ENCODE results near the gene ZNRF4. TPM values are rescaled to one million over a fixed set of nuclear protein-coding genes. Genes with fewer than 3 reads are reported as not detected.

ZNRF4 gene
- total and polyA plus RNA-seq, 2 of the 8 experiments (the other 6 are each of a cell fraction or from before 2014, with no cell fraction given) = not detected

DNA sequence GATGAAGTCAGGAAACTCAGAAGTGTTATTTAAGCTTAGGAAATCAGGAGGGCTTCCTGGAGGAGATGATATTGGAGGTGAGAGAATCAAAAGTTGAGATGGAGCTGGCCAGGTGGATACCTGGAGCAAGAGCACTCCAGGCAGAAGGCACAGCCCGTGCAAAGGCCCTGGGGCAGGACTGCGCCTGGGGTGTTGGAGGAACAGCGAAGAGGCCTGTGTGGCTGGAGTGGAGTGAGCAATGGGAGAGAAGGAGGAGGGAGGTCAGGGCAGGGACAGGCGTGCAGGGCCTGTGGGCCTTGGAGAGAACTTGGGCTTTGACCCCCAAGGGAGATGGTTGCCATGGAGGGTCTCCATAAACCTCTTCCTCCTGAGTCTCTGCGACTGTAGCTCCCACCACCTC is 42.1 kb downstream of the ZNRF4 start:
- ChIA-PET POLR2A (ENCODE audit: partially characterized antibody) (no interaction called here), CTCF (ENCODE audit: partially characterized antibody) (interaction anchor here (1.0 kb wide), 1 partner anchor 34 kb away, joined by 3 read pairs; no protein-coding TSS in a partner anchor)
- H3K4ac ChIP-seq (replicated peaks; ENCODE audit: insufficient read length, low read depth, low read length) = no peak overlapping the region
- no peak overlapping the region for H4K5ac ChIP-seq (ENCODE audit: insufficient read length, low read depth, low read length)
- H2BK15ac ChIP-seq (ENCODE audit: low read length) = no peak overlapping the region
- no peak overlapping the region for H2BK5ac ChIP-seq (ENCODE audit: low read depth, low read length)
- no peak overlapping the region for H2BK12ac ChIP-seq (ENCODE audit: low read depth, low read length)
- peaks cover 29 to 64% (median 61%) of the 10 kb centered on the region in 4 experiments for H3K27me3 ChIP-seq (replicated peaks in 1 of 4; ENCODE audit: control insufficient read depth in 3 of 4, extremely low read depth in 1 of 4, insufficient read depth in 3 of 4, low read length in 3 of 4)
- no peak overlapping the region for H3K4me2 ChIP-seq (ENCODE audit: insufficient read depth in 1 of 2, low read depth in 2 of 2, low read length in 2 of 2)
- H4K20me1 ChIP-seq (replicated peaks in 1 of 2; ENCODE audit: control insufficient read depth in 1 of 2, insufficient read depth in 2 of 2, low read length in 2 of 2) = peaks cover 7 to 16% of the 10 kb centered on the region in 2 experiments
- FAIRE-seq = no peak
- TF ChIP-seq SAP30 (IDR thresholded peaks at IDR 0.05; ENCODE audit: insufficient read depth, insufficient replicate concordance, low read length) = no peak
- TF ChIP-seq SP4 (IDR thresholded peaks at IDR 0.05; ENCODE audit: low read length) = no peak
- TF ChIP-seq CTBP2 (IDR thresholded peaks at IDR 0.05; ENCODE audit: borderline replicate concordance, insufficient read depth, insufficient read length, low read length) = no peak
- 0 out of 2 replicates have a peak, but pooled peaks have one; percentile 65 for TF ChIP-seq KDM1A (IDR thresholded peaks at IDR 0.05; ENCODE audit: borderline replicate concordance, low read length)
- no peak for TF ChIP-seq CREB1 (IDR thresholded peaks at IDR 0.05)
- no peak for TF ChIP-seq CHD2 (IDR thresholded peaks at IDR 0.05; ENCODE audit: low read length)
- H3K23me2 ChIP-seq (ENCODE audit: low read depth, low read length) = no peaks in the 10 kb centered on the region
- no peak for DNase-seq (ENCODE audit: low read depth in 1 of 2, low spot score in 2 of 2)
- H3K23ac ChIP-seq (ENCODE audit: insufficient read length) = no peak overlapping the region
- no peaks in the 10 kb centered on the region for H3K79me1 ChIP-seq (ENCODE audit: low read depth, low read length)
- H2BK20ac ChIP-seq (ENCODE audit: low read length) = no peak overlapping the region
- no peak overlapping the region for H2AFZ ChIP-seq (ENCODE audit: low read length)
- WGBS, 2 experiments (ENCODE audit: extremely low coverage in 1 of 2, insufficient coverage in 1 of 2, insufficient read length in 1 of 2, insufficient replicate concordance in 2 of 2, low coverage in 1 of 2, low lambda C conversion rate in 2 of 2, missing lambda C conversion rate in 1 of 2) = 88% methylated on average over 5 of the region's 5 CpGs; no CpG with 5 or more reads in 1 of the 2 experiments
- peaks cover 0 to 9% (median 2%) of the 10 kb centered on the region in 4 experiments; a peak in 5 of 7 replicates for H3K4me1 ChIP-seq (replicated peaks in 1 of 4; ENCODE audit: control insufficient read depth in 3 of 4, insufficient read depth in 4 of 4, low read length in 3 of 4)
- no peaks in the 10 kb centered on the region for H3K36me3 ChIP-seq (ENCODE audit: control insufficient read depth in 2 of 4, insufficient read depth in 4 of 4, low read length in 3 of 4)
- no peak overlapping the region for H3K27ac ChIP-seq (ENCODE audit: low read depth, low read length)
- peaks cover 3 to 4% of the 10 kb centered on the region in 2 experiments; a peak in 1 of 4 replicates for H3K9me3 ChIP-seq (ENCODE audit: insufficient read depth in 2 of 2, low read depth in 1 of 2, low read length in 1 of 2)
- H4K91ac ChIP-seq (replicated peaks; ENCODE audit: insufficient read length, low read length) = no peak overlapping the region
- H3K56ac ChIP-seq (replicated peaks; ENCODE audit: insufficient read length, low read depth, low read length) = no peak overlapping the region
- no peak overlapping the region; the same call in 1 of the 2 replicates for H4K8ac ChIP-seq (ENCODE audit: extremely low read depth, insufficient read depth, low read length)
- no peak overlapping the region for H2AK5ac ChIP-seq (ENCODE audit: low read depth, low read length)
- no peak overlapping the region for H3K18ac ChIP-seq (ENCODE audit: extremely low read depth, low read length)
- no peak overlapping the region for H3K14ac ChIP-seq (ENCODE audit: insufficient read length)
- no peak overlapping the region for H3K9ac ChIP-seq (replicated peaks in 1 of 4; ENCODE audit: extremely low read depth in 1 of 4, low read depth in 3 of 4, low read length in 3 of 4)
- no peak overlapping the region for H2BK120ac ChIP-seq (replicated peaks; ENCODE audit: low read depth, low read length)
- no peak overlapping the region for H3K4me3 ChIP-seq (ENCODE audit: extremely low read depth in 1 of 4, insufficient read depth in 2 of 4, low read depth in 3 of 4, low read length in 4 of 4)
- no peaks in the 10 kb centered on the region for H3K79me2 ChIP-seq (ENCODE audit: control insufficient read depth in 1 of 2, insufficient read depth in 2 of 2, low read length in 2 of 2)
